Keratinocyte (primary cell): ENCODE data around the gene PHYH. TPM values are rescaled to one million over a fixed set of nuclear protein-coding genes. Genes with fewer than 3 reads are reported as not detected.
A peak's percentile ranks its signal among the peaks of the same experiment; 100 is the strongest.

ENCODE experiments used
- DNase-seq: peaks from one replicate; pipeline ENCODE4 v3.0.0-alpha.2; 2011; ENCODE audit warnings: low read depth, missing footprints, low spot score
- FAIRE-seq: peaks from 2 replicates; lab custom pipeline; 2011; peaks lifted over from hg19 to GRCh38; lab: Jason Lieb, UNC
- H2AFZ ChIP-seq: 2 replicates; pipeline ENCODE4 v1.6.0; 2012; ENCODE audit warnings: low read length, control low read depth, inconsistent platforms; ENCODE audit not compliant: control insufficient read depth
- H3K27ac ChIP-seq: 2 replicates; pipeline ENCODE4 v1.5.1; 2011; ENCODE audit warnings: low read length; ENCODE audit not compliant: control insufficient read depth, insufficient read depth
- H3K27me3 ChIP-seq: 3 replicates; pipeline ENCODE4 v1.6.0; 2011; ENCODE audit warnings: low read length; ENCODE audit not compliant: control insufficient read depth, insufficient read depth; ENCODE audit errors: extremely low read depth
- H3K36me3 ChIP-seq, 2 experiments: 2 replicates in 1 of 2; 3 replicates in 1 of 2; pipeline ENCODE4 v1.5.1; 2011; ENCODE audit warnings: low read length in 2 of 2, mild to moderate bottlenecking in 1 of 2; ENCODE audit not compliant: control insufficient read depth in 2 of 2, insufficient read depth in 2 of 2; ENCODE audit errors: extremely low read depth in 1 of 2
- H3K4me1 ChIP-seq: 3 replicates; pipeline ENCODE4 v1.5.1; 2011; ENCODE audit warnings: low read length; ENCODE audit not compliant: control insufficient read depth, insufficient read depth; ENCODE audit errors: extremely low read depth
- H3K4me2 ChIP-seq: 3 replicates; pipeline ENCODE4 v1.6.0; 2011; ENCODE audit warnings: low read depth, low read length; ENCODE audit not compliant: control insufficient read depth, insufficient read depth; ENCODE audit errors: extremely low read depth
- H3K4me3 ChIP-seq, 3 experiments: fragments of 200-600 bp in 1 of 3; sonication (generic) in 1 of 3; 2 replicates in 2 of 3; 3 replicates in 1 of 3; pipeline ENCODE4 v1.5.1; 2011 to 2016; ENCODE audit warnings: low read length in 3 of 3, mild to moderate bottlenecking in 3 of 3, control low read depth in 2 of 3, inconsistent platforms in 1 of 3, low read depth in 1 of 3, mixed read lengths in 1 of 3, mixed run types in 1 of 3, moderate library complexity in 1 of 3; ENCODE audit not compliant: control insufficient read depth in 2 of 3, insufficient read depth in 2 of 3; ENCODE audit errors: extremely low read depth in 1 of 3
- H3K79me2 ChIP-seq: 2 replicates; pipeline ENCODE4 v1.6.0; 2012; ENCODE audit warnings: low read length; ENCODE audit not compliant: control insufficient read depth, insufficient read depth
- H3K9ac ChIP-seq: 3 replicates; pipeline ENCODE4 v1.6.0; 2011; ENCODE audit warnings: low read length; ENCODE audit not compliant: control insufficient read depth, insufficient read depth; ENCODE audit errors: extremely low read depth
- H3K9me1 ChIP-seq: 3 replicates; pipeline ENCODE4 v1.6.0; 2011; ENCODE audit warnings: low read length; ENCODE audit not compliant: control insufficient read depth, insufficient read depth; ENCODE audit errors: extremely low read depth
- H3K9me3 ChIP-seq: 2 replicates; pipeline ENCODE4 v1.5.1; 2012; ENCODE audit warnings: low read depth, low read length; ENCODE audit not compliant: control insufficient read depth
- H4K20me1 ChIP-seq: 3 replicates; pipeline ENCODE4 v1.6.0; 2011; ENCODE audit warnings: low read length; ENCODE audit not compliant: control insufficient read depth, insufficient read depth; ENCODE audit errors: extremely low read depth
- EZH2 ChIP-seq: IDR thresholded peaks from one replicate; pipeline ENCODE4 v1.6.1; 2012; ENCODE audit warnings: inconsistent platforms, mild to moderate bottlenecking, low read length, moderate library complexity
- dilution Hi-C: fragments of 300-500 bp; cut with MboI; formaldehyde crosslinking; loops from one replicate; pipeline ENCODE4 v1.7.0; 2020; ENCODE audit warnings: low sequenced_read_pairs; ENCODE audit not compliant: extremely low pct_ligation_motif_present
- polyA plus RNA-seq, 5 experiments: library from polyadenylated mRNA; depleted of rRNA in 3 of 5; stranded (reverse) in 3 of 5; stranded (forward) in 1 of 5; unstranded in 1 of 5; fragments of >200 nt; gene quantifications; 1 replicate in 1 of 5; 2 replicates in 3 of 5; 3 replicates in 1 of 5; pipeline versions ENCODE4 v1.2.1 to v1.2.3, GENCODE V29; 2011 to 2012; ENCODE audit warnings: missing spikeins in 2 of 5, low read depth in 1 of 5, low replicate concordance in 1 of 5
- TF ChIP-seq, protein P1 (sequence below), 3 experiments: IDR thresholded peaks in 1 of 3; conservative IDR thresholded peaks in 1 of 3; optimal IDR thresholded peaks in 1 of 3; 2 replicates in 2 of 3; 3 replicates in 1 of 3; pipeline versions ENCODE3 to v1.5.1; 2011; ENCODE audit warnings: low read length in 3 of 3, mild to moderate bottlenecking in 3 of 3, moderate library complexity in 2 of 3, control low read depth in 1 of 3, inconsistent platforms in 1 of 3; ENCODE audit not compliant: insufficient read depth in 2 of 3; ENCODE audit errors: extremely low read depth in 1 of 3

PHYH gene
- polyA plus RNA-seq, 1 donor (not counting 4 experiments of a cell fraction or from before 2014, with no cell fraction given): 11.5 TPM

DNA sequence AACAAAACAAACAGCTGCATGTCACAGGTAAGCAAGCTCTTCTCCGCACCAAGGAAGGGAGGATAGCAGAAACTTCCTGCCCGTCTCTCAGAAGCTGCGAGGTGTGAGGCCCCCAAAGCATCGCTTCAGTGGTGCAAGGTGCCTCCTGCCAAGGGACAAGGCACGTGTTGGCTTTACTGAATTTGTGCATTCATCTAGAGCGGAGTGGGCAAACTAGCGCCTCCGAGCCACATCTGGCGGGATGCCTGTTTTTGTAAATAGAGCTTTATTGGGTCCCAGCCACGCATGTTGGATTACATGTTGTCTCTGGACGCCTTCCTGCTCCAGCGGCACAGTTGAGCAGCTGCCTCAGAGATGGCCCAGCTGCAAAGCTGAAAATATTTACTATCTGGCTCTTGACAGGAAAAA lies 27.7 kb downstream of the PHYH start:
- Histone ChIP-seq H3K4me3 (no peak overlapping the region), H3K9ac (no peak overlapping the region), H3K27me3 (no peaks in the 10 kb centered on the region), H3K9me3 (no peaks in the 10 kb centered on the region), H3K9me1 (no peaks in the 10 kb centered on the region), H3K79me2 (no peaks in the 10 kb centered on the region), H4K20me1 (no peaks in the 10 kb centered on the region), H3K4me2 (no peak overlapping the region), H3K27ac (no peak overlapping the region), H3K36me3 (no peaks in the 10 kb centered on the region), H2AFZ (no peak overlapping the region), H3K4me1 (no peaks in the 10 kb centered on the region)
- DNase-seq (no peak), FAIRE-seq (no peak)
- dilution Hi-C loops: no loop called here
- TF ChIP-seq EZH2: no peak
- TF ChIP-seq, protein P1, sequence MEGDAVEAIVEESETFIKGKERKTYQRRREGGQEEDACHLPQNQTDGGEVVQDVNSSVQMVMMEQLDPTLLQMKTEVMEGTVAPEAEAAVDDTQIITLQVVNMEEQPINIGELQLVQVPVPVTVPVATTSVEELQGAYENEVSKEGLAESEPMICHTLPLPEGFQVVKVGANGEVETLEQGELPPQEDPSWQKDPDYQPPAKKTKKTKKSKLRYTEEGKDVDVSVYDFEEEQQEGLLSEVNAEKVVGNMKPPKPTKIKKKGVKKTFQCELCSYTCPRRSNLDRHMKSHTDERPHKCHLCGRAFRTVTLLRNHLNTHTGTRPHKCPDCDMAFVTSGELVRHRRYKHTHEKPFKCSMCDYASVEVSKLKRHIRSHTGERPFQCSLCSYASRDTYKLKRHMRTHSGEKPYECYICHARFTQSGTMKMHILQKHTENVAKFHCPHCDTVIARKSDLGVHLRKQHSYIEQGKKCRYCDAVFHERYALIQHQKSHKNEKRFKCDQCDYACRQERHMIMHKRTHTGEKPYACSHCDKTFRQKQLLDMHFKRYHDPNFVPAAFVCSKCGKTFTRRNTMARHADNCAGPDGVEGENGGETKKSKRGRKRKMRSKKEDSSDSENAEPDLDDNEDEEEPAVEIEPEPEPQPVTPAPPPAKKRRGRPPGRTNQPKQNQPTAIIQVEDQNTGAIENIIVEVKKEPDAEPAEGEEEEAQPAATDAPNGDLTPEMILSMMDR (optimal IDR thresholded peaks at IDR 0.05 in 1 of 3, IDR thresholded peaks at IDR 0.05 in 1 of 3, conservative IDR thresholded peaks at IDR 0.05 in 1 of 3; ENCODE audit: extremely low read depth in 1 of 3, insufficient read depth in 2 of 3, low read length in 3 of 3): no peak

DNA sequence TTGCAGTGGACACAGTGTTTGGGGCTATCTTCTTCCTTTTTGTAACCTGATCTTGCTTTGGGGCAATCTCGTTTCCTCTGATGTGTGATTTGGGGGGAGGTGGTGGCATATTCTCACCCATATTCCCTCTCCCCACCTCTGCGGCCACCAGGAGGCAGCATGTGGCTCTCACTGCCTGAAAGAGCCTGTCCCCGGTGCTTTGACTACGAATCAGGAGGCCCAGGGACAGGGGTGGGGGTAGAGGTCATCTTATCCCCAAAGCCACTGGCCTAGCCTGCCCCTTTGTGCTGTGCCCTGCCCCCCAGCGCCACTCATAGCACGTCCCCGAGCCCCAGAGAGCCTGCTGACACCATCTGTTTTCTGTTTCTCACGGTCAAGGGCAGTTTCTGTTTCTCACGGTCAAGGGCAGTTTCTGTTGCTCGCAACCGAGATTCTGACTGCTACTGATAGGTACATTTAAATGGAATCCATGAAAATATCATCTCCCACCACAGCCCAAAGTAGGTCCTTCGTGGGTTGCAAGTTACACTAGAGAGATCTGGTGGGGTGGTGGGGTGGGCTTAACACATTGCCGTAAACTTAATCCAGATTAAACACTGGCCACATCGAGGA lies 28.2 kb downstream of the PHYH start:
- Histone ChIP-seq H3K9ac (no peak overlapping the region), H3K4me3 (no peak overlapping the region), H3K9me1 (no peaks in the 10 kb centered on the region), H3K36me3 (no peaks in the 10 kb centered on the region), H3K4me1 (no peaks in the 10 kb centered on the region), H3K79me2 (no peaks in the 10 kb centered on the region), H4K20me1 (no peaks in the 10 kb centered on the region), H3K27ac (no peak overlapping the region), H3K27me3 (no peaks in the 10 kb centered on the region), H3K9me3 (no peaks in the 10 kb centered on the region), H3K4me2 (no peak overlapping the region), H2AFZ (no peak overlapping the region)
- dilution Hi-C loops: no loop called here
- TF ChIP-seq, protein P1 (optimal IDR thresholded peaks at IDR 0.05 in 1 of 3, IDR thresholded peaks at IDR 0.05 in 1 of 3, conservative IDR thresholded peaks at IDR 0.05 in 1 of 3; ENCODE audit: extremely low read depth in 1 of 3, insufficient read depth in 2 of 3, low read length in 3 of 3): peak; percentile 37 to 60 (median 48)
- no peak for TF ChIP-seq EZH2
- FAIRE-seq (no peak), DNase-seq (no peak)
